Ovary (tissue), 3 donors: ENCODE data around the gene GPA33.

Experiments used
- CTCF ChIP-seq, 3 donors: fragments of 450-650 bp in 2 of 3; fragments of 200-600 bp in 1 of 3; IDR thresholded peaks; one replicate each; pipeline versions ENCODE4 v1.5.1 to v1.8.0; 2016 to 2022; ENCODE audit warnings: antibody characterized with exemption in 3 of 3, mild to moderate bottlenecking in 1 of 3
- EP300 ChIP-seq: sonication (generic); formaldehyde crosslinking; IDR thresholded peaks from one replicate; pipeline ENCODE4 v1.6.1; 2017; ENCODE audit warnings: antibody characterized with exemption
- donor health status: DM: no; HTN: no; CAD: no.

- TF ChIP-seq CTCF (IDR thresholded peaks at IDR 0.05) (no peak), EP300 (no peak)
These were observed 32.9 kb downstream of the GPA33 start for GRCh38 chr1:167057241-167057688.
